SKM-1 treated with dmso at 0.1 percent for 144 hours (cell line): ENCODE results near the gene CDX1.
A peak's percentile ranks its signal among the peaks of the same experiment; 100 is the strongest.

Experiments
- DNase-seq: peaks from one replicate; lab custom pipeline; 2025; ENCODE audit not compliant: unreplicated experiment; lab: John Stamatoyannopoulos, UW

CDX1 gene

DNA sequence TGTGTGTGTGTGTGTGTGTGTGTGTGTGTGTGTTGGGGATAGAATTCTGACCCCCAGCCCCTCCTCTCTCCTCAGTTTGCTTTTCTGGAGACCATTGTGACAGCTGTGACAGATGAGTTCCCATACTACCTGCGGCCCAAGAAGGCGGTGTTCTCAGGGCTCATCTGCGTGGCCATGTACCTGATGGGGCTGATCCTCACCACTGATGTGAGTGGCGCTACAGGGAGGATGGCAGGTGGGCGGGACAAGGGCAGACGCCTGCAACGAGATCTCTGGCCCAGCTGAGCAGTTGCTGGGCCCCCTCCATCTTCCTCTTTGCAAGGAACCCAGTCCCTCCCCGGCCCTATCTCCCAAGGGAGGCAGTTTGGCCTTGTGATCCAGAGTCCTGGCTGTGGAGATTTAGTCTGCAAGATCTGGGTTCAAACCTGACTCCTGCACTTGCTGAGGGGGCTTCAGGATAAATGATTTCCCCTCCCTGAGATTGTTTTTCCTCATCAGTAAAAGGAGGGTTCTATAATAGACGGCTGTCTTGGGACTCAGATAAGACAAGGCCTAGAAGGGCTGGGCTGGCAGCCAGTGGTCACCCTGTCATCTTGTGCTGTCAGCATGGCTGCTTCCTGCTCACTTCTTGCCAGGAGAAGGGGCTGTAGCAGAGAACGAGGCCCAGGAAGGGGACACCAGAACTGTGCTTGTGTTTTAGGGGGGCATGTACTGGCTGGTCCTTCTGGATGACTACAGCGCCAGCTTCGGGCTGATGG, 37.4 kb downstream of the CDX1 start:
- no peak for DNase-seq

DNA sequence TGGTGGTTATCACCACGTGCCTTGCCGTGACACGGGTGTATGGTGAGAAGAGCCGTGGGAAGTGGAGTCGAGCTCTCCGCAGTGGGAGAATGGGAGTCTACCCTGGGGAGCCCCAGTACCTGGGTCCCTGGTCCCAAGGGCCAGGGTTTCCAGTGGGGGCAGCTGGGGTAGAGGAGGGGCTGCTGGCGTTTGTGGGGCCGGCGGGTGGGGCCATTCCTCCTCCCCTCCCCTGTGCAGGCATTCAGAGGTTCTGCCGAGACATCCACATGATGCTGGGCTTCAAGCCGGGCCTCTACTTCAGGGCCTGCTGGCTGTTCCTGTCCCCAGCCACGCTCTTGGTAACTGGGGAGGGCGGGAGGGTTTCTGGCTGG, 38.0 kb downstream of the CDX1 start:
- no peak for DNase-seq

- no peak for DNase-seq
These were observed 39.7 kb downstream of the CDX1 start for GRCh38 chr5:150206098-150206778.

DNA sequence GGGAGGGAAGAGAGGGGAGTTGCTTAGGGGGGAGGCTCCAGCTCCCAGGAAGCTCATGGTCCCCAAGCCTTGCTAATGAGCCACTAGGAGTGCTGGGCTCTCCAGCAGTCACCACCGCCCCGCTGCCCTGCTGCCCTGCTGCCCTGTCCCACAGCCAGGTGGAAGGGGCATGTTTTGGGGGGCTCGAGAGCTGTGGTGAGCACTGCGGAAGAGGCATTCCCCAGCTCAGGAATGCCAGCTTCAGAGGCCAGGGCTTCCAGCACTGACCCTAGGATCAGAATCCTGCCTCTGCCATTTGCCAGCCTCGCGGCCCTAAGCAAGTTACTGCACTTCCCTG, 40.2 kb downstream of the CDX1 start:
- no peak for DNase-seq

- DNase-seq, result no peak
These were observed 41.9 kb downstream of the CDX1 start for GRCh38 chr5:150208187-150209098.

- DNase-seq, result no peak
These were observed 42.6 kb downstream of the CDX1 start for GRCh38 chr5:150209099-150209635.

DNA sequence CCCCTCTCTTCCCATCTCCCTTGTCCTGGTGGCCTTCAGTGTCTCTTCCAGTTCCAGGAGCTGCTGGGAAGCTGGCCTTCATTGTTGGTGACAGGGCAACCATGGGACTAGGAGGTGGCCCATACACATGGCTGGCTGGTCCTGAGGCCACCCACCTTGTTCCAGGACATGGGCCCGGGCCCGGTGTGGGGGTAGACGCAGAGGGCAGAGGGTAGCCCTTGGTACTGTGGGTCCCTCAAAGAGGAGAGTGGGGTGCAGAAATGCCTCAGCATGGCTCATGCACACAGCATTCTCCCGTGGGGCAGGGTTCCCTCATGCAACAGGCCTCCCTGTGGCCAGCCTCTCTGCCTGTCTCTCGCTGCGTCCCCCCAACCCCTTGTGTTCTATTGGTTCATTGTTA, 44.1 kb downstream of the CDX1 start:
- DNase-seq, result no peak

- DNase-seq, result no peak
These were observed 44.8 kb downstream of the CDX1 start for GRCh38 chr5:150211156-150212030.

GRCh38 chr5:150213530-150213929, 47.0 kb downstream of the CDX1 start:
- DNase-seq, result no peak

DNA sequence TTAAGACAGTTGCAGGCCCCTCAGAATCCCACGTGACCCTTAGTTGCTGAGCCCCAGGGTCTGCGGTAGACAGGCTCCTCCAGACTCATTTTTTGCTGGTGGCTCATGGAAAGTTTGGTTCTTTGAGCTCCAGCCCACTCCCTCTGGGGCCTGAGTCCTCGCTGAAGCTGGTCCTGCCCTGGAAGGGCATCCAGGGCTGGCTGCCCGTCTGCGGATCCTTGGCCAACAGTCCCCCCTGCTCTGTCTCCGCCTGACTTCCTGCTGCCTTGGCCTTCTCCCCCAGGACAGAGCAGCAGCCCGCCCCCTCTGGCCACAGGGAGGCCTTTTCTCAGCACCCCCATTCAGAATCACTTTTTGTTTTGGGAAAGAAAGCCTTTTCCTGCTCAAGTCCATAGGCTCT, 47.7 kb downstream of the CDX1 start:
- no peak for DNase-seq

GRCh38 chr5:150215979-150216944, 49.7 kb downstream of the CDX1 start:
- no peak for DNase-seq

GRCh38 chr5:150217038-150217437, 50.5 kb downstream of the CDX1 start:
- DNase-seq, result no peak

GRCh38 chr5:150217873-150218692, 51.5 kb downstream of the CDX1 start:
- peak; percentile 83 for DNase-seq

- DNase-seq, result no peak
These were observed 52.1 kb downstream of the CDX1 start for GRCh38 chr5:150218693-150219035.

GRCh38 chr5:150219142-150219541, 52.6 kb downstream of the CDX1 start:
- DNase-seq, result no peak

GRCh38 chr5:150219861-150220260, 53.3 kb downstream of the CDX1 start:
- no peak for DNase-seq

- no peak for DNase-seq
These were observed 54.9 kb downstream of the CDX1 start for GRCh38 chr5:150221471-150221870.

- DNase-seq, result no peak
These were observed 56.3 kb downstream of the CDX1 start for GRCh38 chr5:150222906-150223305.

DNA sequence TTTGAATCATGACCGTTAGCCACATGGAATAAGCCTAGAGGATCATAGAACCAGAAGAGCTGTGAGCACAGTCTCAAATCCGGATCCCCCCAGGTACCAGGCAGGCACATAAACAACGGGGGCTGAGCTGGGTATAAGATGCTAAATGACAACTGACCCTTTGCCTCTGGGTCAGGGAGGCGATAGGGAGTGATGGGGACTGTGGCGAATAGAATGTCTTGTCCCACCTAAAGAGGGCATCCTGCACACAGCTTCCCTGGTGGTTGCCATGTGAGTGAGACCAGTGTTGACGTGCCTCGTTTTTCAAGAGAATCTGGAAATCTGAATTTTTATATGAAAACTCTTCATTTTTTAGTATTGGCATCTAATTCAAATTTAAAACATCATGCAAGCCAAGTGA, 56.9 kb downstream of the CDX1 start:
- no peak for DNase-seq
